Left ventricle myocardium inferior (tissue), 1 donor: ENCODE measurements around the gene SUSD1. TPM values are rescaled to one million over a fixed set of nuclear protein-coding genes. Genes with fewer than 3 reads are reported as not detected.

Experiments
- DNase-seq: peaks from one replicate; pipeline ENCODE4 v3.0.0-alpha.2; 2020
- H3K27ac ChIP-seq: fragments of 200-600 bp; replicated peaks from 2 replicates; pipeline ENCODE4 v1.8.0; 2021
- H3K27me3 ChIP-seq: fragments of 200-600 bp; 2 replicates; pipeline ENCODE4 v1.8.0; 2021; ENCODE audit warnings: low read depth
- H3K36me3 ChIP-seq: fragments of 200-600 bp; 2 replicates; pipeline ENCODE4 v1.8.0; 2021
- H3K4me1 ChIP-seq: fragments of 200-600 bp; 2 replicates; pipeline ENCODE4 v1.8.0; 2021
- H3K4me3 ChIP-seq: fragments of 200-600 bp; 2 replicates; pipeline ENCODE4 v1.8.0; 2021; ENCODE audit warnings: mild to moderate bottlenecking, moderate library complexity
- H3K9me3 ChIP-seq: fragments of 200-600 bp; replicated peaks from 2 replicates; pipeline ENCODE4 v1.8.0; 2021
- CTCF ChIP-seq: fragments of 200-600 bp; IDR thresholded peaks from 2 replicates; pipeline ENCODE4 v1.8.0; 2021; ENCODE audit warnings: antibody characterized with exemption, mild to moderate bottlenecking, borderline replicate concordance
- intact Hi-C: fragments of 100-400 bp; cut with micrococcal nuclease; formaldehyde crosslinking; loops from one replicate; pipeline ENCODE4 v1.11.0; 2022
- total RNA-seq: library from RNA; stranded (reverse); fragmentation: NEBNext Ultra II Directional; extraction: Animal tissue kit (Norgen Biotek cat#: 25700); gene quantifications from one replicate; pipeline ENCODE4 v1.2.1, GENCODE V29; 2021
- donor health status: DM: no; HTN: yes; CAD: no; lungs with severe emphysema.

SUSD1 gene
- total RNA-seq, 1 donor from 2014 or later, result 5.1 TPM

- intact Hi-C loops, result no loop called here
- no peak for TF ChIP-seq CTCF
- H3K27ac ChIP-seq, result no peak overlapping the region
Measured at GRCh38 chr9:112094241-112094640, 80.9 kb downstream of the SUSD1 start.

GRCh38 chr9:112093870-112094216 is 81.3 kb downstream of the SUSD1 start:
- no peak for DNase-seq
- Histone ChIP-seq H3K27me3 (no peaks in the 10 kb centered on the region), H3K36me3 (no peaks in the 10 kb centered on the region), H3K4me3 (no peak overlapping the region), H3K4me1 (peaks cover 13% of the 10 kb centered on the region), H3K27ac (no peak overlapping the region), H3K9me3 (no peaks in the 10 kb centered on the region)
- intact Hi-C loops, result no loop called here
- no peak for TF ChIP-seq CTCF

More at GRCh38 chr9:112094241-112094640, 80.9 kb downstream of the SUSD1 start:
- no peaks in the 10 kb centered on the region for H3K9me3 ChIP-seq
- H3K4me3 ChIP-seq, result no peak overlapping the region
- DNase-seq, result no peak
- H3K4me1 ChIP-seq, result peaks cover 13% of the 10 kb centered on the region
- no peaks in the 10 kb centered on the region for H3K27me3 ChIP-seq
- H3K36me3 ChIP-seq, result no peaks in the 10 kb centered on the region

- intact Hi-C loops, result no loop called here
- no peak overlapping the region for H3K4me3 ChIP-seq
- no peak overlapping the region for H3K27ac ChIP-seq
- H3K9me3 ChIP-seq, result no peaks in the 10 kb centered on the region
- no peak for TF ChIP-seq CTCF
- DNase-seq, result no peak
- H3K27me3 ChIP-seq, result no peaks in the 10 kb centered on the region
- H3K4me1 ChIP-seq, result peaks cover 13% of the 10 kb centered on the region
- H3K36me3 ChIP-seq, result no peaks in the 10 kb centered on the region
Measured at GRCh38 chr9:112093147-112093869, 81.8 kb downstream of the SUSD1 start.

GRCh38 chr9:112091810-112092209 is 83.3 kb downstream of the SUSD1 start:
- no peak for DNase-seq
- intact Hi-C loops, result no loop called here
- no peak overlapping the region for H3K4me3 ChIP-seq
- TF ChIP-seq CTCF, result peak; percentile 49
- no peaks in the 10 kb centered on the region for H3K9me3 ChIP-seq
- H3K4me1 ChIP-seq, result peaks cover 9% of the 10 kb centered on the region
- no peaks in the 10 kb centered on the region for H3K36me3 ChIP-seq
- no peak overlapping the region for H3K27ac ChIP-seq
- H3K27me3 ChIP-seq, result no peaks in the 10 kb centered on the region

GRCh38 chr9:112087506-112087905 is 87.6 kb downstream of the SUSD1 start:
- no peak for TF ChIP-seq CTCF
- no peak for DNase-seq
- intact Hi-C loops, result loop anchor here (5.0 kb wide), 1 partner anchor 275 kb away; no protein-coding TSS in a partner anchor
- Histone ChIP-seq H3K36me3 (no peaks in the 10 kb centered on the region), H3K9me3 (no peaks in the 10 kb centered on the region), H3K4me3 (no peak overlapping the region), H3K4me1 (no peaks in the 10 kb centered on the region), H3K27me3 (no peaks in the 10 kb centered on the region), H3K27ac (no peak overlapping the region)
